GM23248 (cell line): ENCODE results near the gene CCL13. TPM values are rescaled to one million over a fixed set of nuclear protein-coding genes. Genes with fewer than 3 reads are reported as not detected.

Source experiments
- DNase-seq: peaks from one replicate; pipeline ENCODE4 v3.0.0-alpha.2; 2015
- H2AFZ ChIP-seq: fragments of 200-600 bp; sonication (generic); 2 replicates; pipeline ENCODE4 v1.6.1; 2016; ENCODE audit warnings: antibody characterized with exemption
- H3F3A ChIP-seq: fragments of 200-600 bp; sonication (generic); 2 replicates; pipeline ENCODE4 v1.6.1; 2016; ENCODE audit warnings: mild to moderate bottlenecking, antibody characterized with exemption, mixed run types; ENCODE audit not compliant: insufficient read depth
- H3K27ac ChIP-seq: fragments of 200-600 bp; sonication (generic); 2 replicates; pipeline ENCODE4 v1.5.1; 2016; ENCODE audit warnings: mild to moderate bottlenecking
- H3K27me3 ChIP-seq: fragments of 200-600 bp; sonication (generic); replicated peaks from 2 replicates; pipeline ENCODE4 v1.6.1; 2016; ENCODE audit warnings: mild to moderate bottlenecking; ENCODE audit not compliant: insufficient read depth
- H3K36me3 ChIP-seq: fragments of 200-600 bp; sonication (generic); 2 replicates; pipeline ENCODE4 v1.6.1; 2016; ENCODE audit warnings: low read depth, mild to moderate bottlenecking
- H3K4me1 ChIP-seq: fragments of 200-600 bp; sonication (generic); 2 replicates; pipeline ENCODE4 v1.6.1; 2016; ENCODE audit warnings: mild to moderate bottlenecking; ENCODE audit not compliant: insufficient read depth
- H3K4me2 ChIP-seq: fragments of 200-600 bp; sonication (generic); one replicate; pipeline ENCODE4 v1.6.1; 2016; ENCODE audit warnings: mild to moderate bottlenecking; ENCODE audit not compliant: unreplicated experiment
- H3K4me3 ChIP-seq: fragments of 200-600 bp; sonication (generic); 2 replicates; pipeline ENCODE4 v1.5.1; 2016; ENCODE audit warnings: mild to moderate bottlenecking
- H3K79me2 ChIP-seq: fragments of 200-600 bp; sonication (generic); 2 replicates; pipeline ENCODE4 v1.6.1; 2016; ENCODE audit warnings: mild to moderate bottlenecking; ENCODE audit not compliant: insufficient read depth
- H3K9ac ChIP-seq: fragments of 200-600 bp; sonication (generic); 2 replicates; pipeline ENCODE4 v1.6.1; 2016; ENCODE audit warnings: mild to moderate bottlenecking
- H3K9me2 ChIP-seq: fragments of 200-600 bp; sonication (generic); 2 replicates; pipeline ENCODE4 v1.6.1; 2016; ENCODE audit warnings: mixed run types, mild to moderate bottlenecking, moderate library complexity; ENCODE audit not compliant: insufficient read depth
- H3K9me3 ChIP-seq: fragments of 200-600 bp; sonication (generic); one replicate; pipeline ENCODE4 v1.6.1; 2017; ENCODE audit warnings: low read depth
- H4K20me1 ChIP-seq: fragments of 200-600 bp; sonication (generic); 2 replicates; pipeline ENCODE4 v1.6.0; 2016; ENCODE audit not compliant: insufficient read depth
- EZH2 ChIP-seq: fragments of 200-600 bp; sonication (generic); IDR thresholded peaks from 2 replicates; pipeline ENCODE4 v1.6.1; 2018; ENCODE audit warnings: antibody characterized with exemption, mild to moderate bottlenecking; ENCODE audit not compliant: insufficient read depth, poor library complexity, severe bottlenecking
- EZH2phosphoT487 ChIP-seq: fragments of 200-600 bp; sonication (generic); IDR thresholded peaks from 2 replicates; pipeline ENCODE4 v1.6.1; 2018; ENCODE audit warnings: antibody characterized with exemption, moderate library complexity, mild to moderate bottlenecking, low read depth; ENCODE audit not compliant: insufficient read depth
- WGBS, 2 experiments: methylation state at CpG; one replicate each; pipeline ENCODE4 v1.1.6; 2015 to 2017; ENCODE audit warnings: low lambda C conversion rate in 2 of 2, low coverage in 1 of 2; ENCODE audit errors: missing lambda C conversion rate in 2 of 2; 5-methylcytosine and 5-hydroxymethylcytosine counted together
- in situ Hi-C: fragments of 300-500 bp; cut with MboI; formaldehyde crosslinking; loops from 2 replicates; pipeline ENCODE4 v1.15.0; 2020
- polyA plus RNA-seq: library from polyadenylated mRNA; unstranded; fragments of >200 nt; fragmentation: Nextera tagmentation; extraction: Ambion mirVana; gene quantifications from 2 replicates; pipeline ENCODE4 v1.2.1, GENCODE V29; 2016
- total RNA-seq: library from RNA; depleted of rRNA; stranded (reverse); fragments of >200 nt; shearing (Covaris generic); gene quantifications from 2 replicates; pipeline ENCODE4 v1.2.3, GENCODE V29; 2014

Gene CCL13
- total and polyA plus RNA-seq, 2 experiments from 2014 or later: not detected

DNA sequence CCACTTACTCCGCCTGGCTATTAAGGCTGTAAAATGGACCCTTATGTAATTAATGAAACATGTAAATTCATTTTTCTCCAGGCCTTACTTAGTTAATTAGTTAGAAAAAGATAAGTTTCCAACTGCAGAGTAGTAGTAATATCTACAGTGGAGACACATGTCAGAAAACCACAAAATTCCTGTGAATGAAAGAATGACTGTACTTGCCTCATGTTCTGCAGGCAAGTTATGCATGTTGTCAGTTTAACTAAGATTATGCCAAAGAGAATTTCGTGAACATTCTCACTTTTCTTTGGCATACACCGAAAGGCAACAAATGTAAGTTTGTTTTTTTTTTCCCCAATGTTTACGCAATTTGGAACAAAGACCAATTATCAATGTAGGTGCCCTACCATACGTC is 23.6 kb downstream of the CCL13 start:
- Histone ChIP-seq H3K4me2 (no peak overlapping the region), H3K9ac (no peak overlapping the region), H4K20me1 (no peaks in the 10 kb centered on the region), H3K9me3 (no peaks in the 10 kb centered on the region), H3K4me1 (no peaks in the 10 kb centered on the region), H3K36me3 (no peaks in the 10 kb centered on the region), H3K27me3 (peaks cover 10% of the 10 kb centered on the region), H3K9me2 (no peaks in the 10 kb centered on the region), H2AFZ (no peak overlapping the region), H3K27ac (no peak overlapping the region), H3K4me3 (no peak overlapping the region), H3F3A (no peaks in the 10 kb centered on the region), H3K79me2 (no peaks in the 10 kb centered on the region)
- DNase-seq: peak; percentile 9
- in situ Hi-C loops: no loop called here
- 34 to 43% methylated on average over 5 of the region's 5 CpGs for WGBS, 2 experiments
- TF ChIP-seq EZH2phosphoT487 (no peak), EZH2 (no peak)

DNA sequence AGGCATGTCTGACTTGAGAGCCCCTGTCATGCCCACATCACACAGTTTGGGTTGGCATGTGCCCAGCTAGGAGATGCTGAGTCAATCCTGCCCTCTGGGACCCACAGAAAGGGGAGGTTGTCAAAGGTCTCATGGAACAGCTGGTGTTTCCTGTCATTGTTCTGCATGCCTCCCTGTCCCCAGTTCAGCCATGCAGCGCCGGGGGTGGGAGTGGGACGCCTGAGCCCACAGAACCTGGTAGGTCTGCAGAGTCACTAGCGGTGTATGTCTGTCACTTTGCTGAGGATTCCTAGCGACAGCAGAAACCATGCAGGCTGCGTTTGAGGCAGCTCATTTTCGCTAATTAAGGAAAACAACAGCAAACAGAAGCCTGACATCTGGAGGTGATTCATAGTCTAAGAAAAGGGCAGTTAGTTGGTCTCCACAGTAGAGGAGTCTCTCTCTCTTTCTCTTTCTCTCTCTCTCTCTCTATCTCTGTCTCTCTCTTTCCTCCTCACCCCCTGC is 26.4 kb downstream of the CCL13 start:
- Histone ChIP-seq H4K20me1 (no peaks in the 10 kb centered on the region), H3K27me3 (peaks cover 4% of the 10 kb centered on the region; the same call in 1 of the 2 replicates), H3K27ac (no peak overlapping the region), H3K4me2 (no peak overlapping the region), H3K4me3 (no peak overlapping the region), H3K9me3 (no peaks in the 10 kb centered on the region), H3K4me1 (no peaks in the 10 kb centered on the region), H3K9me2 (no peaks in the 10 kb centered on the region), H3K79me2 (no peaks in the 10 kb centered on the region), H3K36me3 (no peaks in the 10 kb centered on the region), H2AFZ (no peak overlapping the region), H3K9ac (no peak overlapping the region), H3F3A (no peaks in the 10 kb centered on the region)
- in situ Hi-C loops: no loop called here
- no peak for DNase-seq
- no peak for TF ChIP-seq EZH2phosphoT487
- TF ChIP-seq EZH2: no peak
- WGBS, 2 experiments: 20 to 38% methylated on average over 7 of the region's 7 CpGs

DNA sequence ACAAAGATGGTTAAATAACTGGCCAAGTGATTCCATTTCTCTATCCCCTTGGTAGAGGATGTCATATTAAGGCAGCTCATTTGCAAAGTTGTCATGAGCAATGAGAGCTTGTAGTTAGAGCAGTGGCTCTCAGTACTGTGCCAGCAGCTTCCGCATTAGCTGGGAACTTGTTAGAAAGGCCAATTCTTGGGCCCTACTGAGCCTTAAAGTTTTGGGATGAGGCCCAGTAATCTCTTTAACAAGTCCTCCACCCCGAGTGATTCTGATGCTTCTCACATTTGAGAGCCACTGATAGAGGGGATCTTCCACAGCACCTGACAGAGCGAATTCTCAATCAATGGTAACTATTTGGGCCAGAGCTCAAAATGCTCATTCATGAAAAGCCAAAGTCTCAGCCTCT is 26.9 kb downstream of the CCL13 start:
- Histone ChIP-seq H3K36me3 (no peaks in the 10 kb centered on the region), H3K27ac (no peak overlapping the region), H2AFZ (no peak overlapping the region), H3K79me2 (no peaks in the 10 kb centered on the region), H3K9me2 (no peaks in the 10 kb centered on the region), H3K9me3 (no peaks in the 10 kb centered on the region), H3K4me3 (no peak overlapping the region), H3F3A (no peaks in the 10 kb centered on the region), H3K4me1 (no peaks in the 10 kb centered on the region), H3K4me2 (no peak overlapping the region), H4K20me1 (no peaks in the 10 kb centered on the region), H3K9ac (no peak overlapping the region), H3K27me3 (peaks cover 4% of the 10 kb centered on the region; the same call in 1 of the 2 replicates)
- no peak for DNase-seq
- no peak for TF ChIP-seq EZH2
- TF ChIP-seq EZH2phosphoT487: no peak
- 59 to 67% methylated on average over 3 of the region's 3 CpGs for WGBS, 2 experiments
- in situ Hi-C loops: no loop called here

DNA sequence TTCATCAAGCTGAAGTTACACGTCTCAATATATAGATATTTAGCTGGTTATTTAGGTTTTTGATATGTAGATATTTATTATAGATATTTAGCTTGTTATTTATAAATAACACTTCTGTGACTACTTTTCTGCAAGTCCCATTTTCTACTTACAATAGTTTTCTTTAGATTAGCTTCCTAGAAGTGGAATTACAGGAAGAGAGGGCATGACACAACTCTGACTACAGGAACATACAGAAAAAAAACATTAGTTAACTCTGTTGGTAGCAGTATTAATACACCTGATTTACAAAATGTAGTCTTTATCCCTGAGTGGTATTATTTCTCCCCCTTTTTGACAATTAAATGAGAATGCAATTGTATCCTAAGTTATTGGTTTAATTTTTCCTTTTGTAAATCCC is 28.0 kb downstream of the CCL13 start:
- TF ChIP-seq EZH2phosphoT487 (no peak), EZH2 (no peak)
- no peaks in the 10 kb centered on the region for H3K4me1 ChIP-seq
- peaks cover 4% of the 10 kb centered on the region; the same call in 1 of the 2 replicates for H3K27me3 ChIP-seq
- H3K9me2 ChIP-seq: no peaks in the 10 kb centered on the region
- 28 to 32% methylated on average over 1 of the region's 1 CpG for WGBS, 2 experiments
- H3K4me3 ChIP-seq: no peak overlapping the region
- H3K9me3 ChIP-seq: no peaks in the 10 kb centered on the region
- no peak for DNase-seq
- H3K4me2 ChIP-seq: no peak overlapping the region
- no peak overlapping the region for H3K27ac ChIP-seq
- H2AFZ ChIP-seq: no peak overlapping the region
- no peaks in the 10 kb centered on the region for H3K36me3 ChIP-seq
- no peaks in the 10 kb centered on the region for H3K79me2 ChIP-seq
- H4K20me1 ChIP-seq: no peaks in the 10 kb centered on the region
- no peaks in the 10 kb centered on the region for H3F3A ChIP-seq
- in situ Hi-C loops: no loop called here
- no peak overlapping the region for H3K9ac ChIP-seq
